ENCODE results near the gene RAB31. TPM values are rescaled to one million over a fixed set of nuclear protein-coding genes. Genes with fewer than 3 reads are reported as not detected.

Gene RAB31
- total RNA-seq, 4 donors from 2014 or later, result 108 to 181 (median 136) TPM

GRCh38 chr18:9707381-9708056 lies 582 bp upstream of the RAB31 start:
- ATAC-seq, result peak; percentile 51
- Histone ChIP-seq H3K27ac (peak overlapping the region; percentile 91 to 99 (median 95)), H3K9me3 (no peaks in the 10 kb centered on the region), H3K4me3 (peak overlapping the region; percentile 45 to 85), H3K27me3 (no peaks in the 10 kb centered on the region), H3K4me1 (peaks cover 3 to 53% (median 8%) of the 10 kb centered on the region in 3 donors), H3K36me3 (no peaks in the 10 kb centered on the region)
- WGBS, 2 donors (ENCODE audit: low coverage in 1 of 2), result 8 to 31% methylated on average over 5 to 25 of the region's 31 CpGs
- TF ChIP-seq EP300 (IDR thresholded peaks at IDR 0.05), result no peak
- TF ChIP-seq, protein P1, sequence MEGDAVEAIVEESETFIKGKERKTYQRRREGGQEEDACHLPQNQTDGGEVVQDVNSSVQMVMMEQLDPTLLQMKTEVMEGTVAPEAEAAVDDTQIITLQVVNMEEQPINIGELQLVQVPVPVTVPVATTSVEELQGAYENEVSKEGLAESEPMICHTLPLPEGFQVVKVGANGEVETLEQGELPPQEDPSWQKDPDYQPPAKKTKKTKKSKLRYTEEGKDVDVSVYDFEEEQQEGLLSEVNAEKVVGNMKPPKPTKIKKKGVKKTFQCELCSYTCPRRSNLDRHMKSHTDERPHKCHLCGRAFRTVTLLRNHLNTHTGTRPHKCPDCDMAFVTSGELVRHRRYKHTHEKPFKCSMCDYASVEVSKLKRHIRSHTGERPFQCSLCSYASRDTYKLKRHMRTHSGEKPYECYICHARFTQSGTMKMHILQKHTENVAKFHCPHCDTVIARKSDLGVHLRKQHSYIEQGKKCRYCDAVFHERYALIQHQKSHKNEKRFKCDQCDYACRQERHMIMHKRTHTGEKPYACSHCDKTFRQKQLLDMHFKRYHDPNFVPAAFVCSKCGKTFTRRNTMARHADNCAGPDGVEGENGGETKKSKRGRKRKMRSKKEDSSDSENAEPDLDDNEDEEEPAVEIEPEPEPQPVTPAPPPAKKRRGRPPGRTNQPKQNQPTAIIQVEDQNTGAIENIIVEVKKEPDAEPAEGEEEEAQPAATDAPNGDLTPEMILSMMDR (IDR thresholded peaks at IDR 0.05), result no peak
- peak; percentile 82 for TF ChIP-seq POLR2AphosphoS5 (IDR thresholded peaks at IDR 0.05)
- peak in 1 of 2 donors; percentile 8 for TF ChIP-seq POLR2A (IDR thresholded peaks at IDR 0.05)

- H3K4me1 ChIP-seq, result peaks cover 3 to 60% (median 8%) of the 10 kb centered on the region in 3 donors
- no peaks in the 10 kb centered on the region for H3K9me3 ChIP-seq
- H3K36me3 ChIP-seq, result no peaks in the 10 kb centered on the region
- no peak for ATAC-seq
- TF ChIP-seq EP300 (IDR thresholded peaks at IDR 0.05), result no peak
- TF ChIP-seq POLR2AphosphoS5 (IDR thresholded peaks at IDR 0.05), result no peak
- TF ChIP-seq, protein P1 (IDR thresholded peaks at IDR 0.05), result peak in 1 of 4 experiments; percentile 3
- H3K4me3 ChIP-seq, result peak overlapping the region; percentile 79 to 85
- H3K27me3 ChIP-seq, result no peaks in the 10 kb centered on the region
- peak overlapping the region; percentile 75 to 99 (median 93) for H3K27ac ChIP-seq
- 0% methylated on average over 1 to 8 of the region's 84 CpGs for WGBS, 2 donors (ENCODE audit: low coverage in 1 of 2)
Observed at GRCh38 chr18:9708434-9709303, 568 bp downstream of the RAB31 start.

DNA sequence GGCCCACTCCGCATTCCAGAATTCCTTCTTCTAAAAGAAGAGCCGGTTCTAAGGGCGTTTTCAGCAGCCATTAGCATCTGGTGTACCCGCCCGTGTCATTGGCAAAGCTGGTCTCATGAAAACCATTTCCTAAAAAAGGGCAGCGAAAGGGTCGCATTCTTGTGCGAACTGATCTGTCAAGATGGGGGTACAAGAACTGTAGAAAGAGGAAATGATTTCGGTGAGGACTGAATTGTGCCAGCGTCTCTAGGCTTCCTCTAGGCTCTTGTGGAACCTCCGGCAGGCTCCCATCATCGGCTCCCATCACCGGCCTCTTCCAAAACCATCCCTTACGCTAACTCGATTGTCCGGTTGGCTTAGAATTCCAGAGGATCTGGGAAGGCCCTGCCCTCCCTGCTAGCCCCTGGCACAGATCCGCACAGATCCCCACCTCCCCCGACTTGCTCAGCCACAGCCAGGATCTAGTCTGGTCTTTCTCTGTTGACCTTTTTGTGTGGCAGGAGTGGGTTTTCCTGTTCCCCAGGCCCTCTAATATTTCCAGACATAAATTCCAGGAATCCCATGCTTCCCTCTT lies 1.3 kb downstream of the RAB31 start:
- Histone ChIP-seq H3K9me3 (no peaks in the 10 kb centered on the region), H3K36me3 (no peaks in the 10 kb centered on the region), H3K27ac (peak overlapping the region; percentile 75 to 99 (median 93)), H3K4me1 (peaks cover 3 to 68% (median 8%) of the 10 kb centered on the region in 3 donors), H3K4me3 (peak overlapping the region; percentile 79 to 85), H3K27me3 (no peaks in the 10 kb centered on the region)
- TF ChIP-seq, protein P1 (IDR thresholded peaks at IDR 0.05), result no peak
- peak; percentile 6 for TF ChIP-seq POLR2AphosphoS5 (IDR thresholded peaks at IDR 0.05)
- no peak for ATAC-seq
- WGBS, 2 donors (ENCODE audit: low coverage in 1 of 2), result 33 to 53% methylated on average over 2 to 5 of the region's 18 CpGs

- no peak for ATAC-seq
- 82% methylated on average over 4 of the region's 4 CpGs; no CpG with 5 or more reads in 1 of the 2 donors for WGBS, 2 donors (ENCODE audit: low coverage in 1 of 2)
- TF ChIP-seq, protein P1 (IDR thresholded peaks at IDR 0.05), result no peak
- TF ChIP-seq POLR2AphosphoS5 (IDR thresholded peaks at IDR 0.05), result no peak
- no peak for TF ChIP-seq POLR2A (IDR thresholded peaks at IDR 0.05)
- no peak for TF ChIP-seq EP300 (IDR thresholded peaks at IDR 0.05)
- H3K27me3 ChIP-seq, result no peaks in the 10 kb centered on the region
- H3K9me3 ChIP-seq, result no peaks in the 10 kb centered on the region
- H3K4me1 ChIP-seq, result peaks cover 3 to 74% (median 8%) of the 10 kb centered on the region in 3 donors
- H3K4me3 ChIP-seq, result peak overlapping the region; percentile 79 to 85
- H3K36me3 ChIP-seq, result no peaks in the 10 kb centered on the region
- peak overlapping the region in 3 of 4 donors; percentile 91 to 99 (median 95) for H3K27ac ChIP-seq
Observed at GRCh38 chr18:9710037-9710436, 1.9 kb downstream of the RAB31 start.
